Measurements from ENCODE around the gene PDK1.

GRCh38 chr2:172647439-172647838, 91.5 kb downstream of the PDK1 start:
- TF ChIP-seq TAF1 (IDR thresholded peaks at IDR 0.05; ENCODE audit: borderline replicate concordance, insufficient read depth, low read length) (no peak), POLR2AphosphoS5 (IDR thresholded peaks at IDR 0.05; ENCODE audit: low read depth, low read length) (no peak), SIN3A (IDR thresholded peaks at IDR 0.05; ENCODE audit: borderline replicate concordance, insufficient read depth, low read length) (no peak)

Measured in PFSK-1 (cell line).